ENCODE data around the gene CYTH3.
"Not testable (repeated sequence)": the region's sequence is repeated elsewhere in the genome, so short reads cannot be mapped to it uniquely, and the experiment has no call there.

CYTH3 gene, protein sequence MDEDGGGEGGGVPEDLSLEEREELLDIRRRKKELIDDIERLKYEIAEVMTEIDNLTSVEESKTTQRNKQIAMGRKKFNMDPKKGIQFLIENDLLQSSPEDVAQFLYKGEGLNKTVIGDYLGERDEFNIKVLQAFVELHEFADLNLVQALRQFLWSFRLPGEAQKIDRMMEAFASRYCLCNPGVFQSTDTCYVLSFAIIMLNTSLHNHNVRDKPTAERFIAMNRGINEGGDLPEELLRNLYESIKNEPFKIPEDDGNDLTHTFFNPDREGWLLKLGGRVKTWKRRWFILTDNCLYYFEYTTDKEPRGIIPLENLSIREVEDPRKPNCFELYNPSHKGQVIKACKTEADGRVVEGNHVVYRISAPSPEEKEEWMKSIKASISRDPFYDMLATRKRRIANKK

DNA sequence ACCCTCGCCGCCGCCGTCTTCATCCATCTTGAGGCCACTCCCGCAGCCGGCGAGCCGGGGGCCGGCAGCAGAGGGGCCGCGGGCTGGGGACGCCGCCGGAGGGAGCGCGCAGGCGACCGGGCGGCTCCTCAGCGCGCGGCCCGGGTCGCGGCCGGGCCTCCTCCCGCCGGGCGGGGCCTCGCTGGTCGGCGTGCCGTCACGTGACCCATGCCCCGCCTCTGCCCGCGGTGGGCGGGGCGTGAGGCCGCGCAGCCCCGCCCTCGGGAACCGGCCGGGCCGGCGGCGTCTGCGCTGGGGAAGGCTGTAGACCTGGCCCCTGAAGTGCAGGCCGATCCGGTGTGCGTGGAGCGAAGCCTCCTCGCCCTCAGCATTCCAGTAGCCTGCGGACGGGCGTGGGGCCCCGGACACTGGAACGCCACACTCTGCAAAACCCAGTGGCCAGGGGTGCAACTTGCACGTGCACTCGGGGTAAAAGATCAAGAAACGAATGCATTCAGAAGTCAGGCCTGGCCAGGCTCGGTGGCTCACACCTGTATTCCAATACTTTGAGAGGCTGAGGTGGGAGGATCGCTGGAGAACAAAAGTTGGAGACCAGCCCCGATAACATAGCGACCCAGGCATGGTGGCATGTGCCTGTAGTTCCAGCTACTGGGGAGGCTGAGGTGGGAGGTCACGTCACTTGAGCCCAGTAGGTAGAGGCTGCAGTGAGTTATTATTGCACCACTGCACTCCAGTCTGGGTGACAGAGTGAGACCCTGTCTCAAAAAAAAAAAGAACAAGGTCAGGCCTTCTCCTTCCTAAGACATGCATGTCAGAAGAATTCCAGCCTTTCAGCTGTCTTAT is at the start of gene CYTH3:
Gene CYTH3 (minus strand): TSS at position 144 of the 843 bp plus-strand sequence. CDS start 117 bp downstream, at position 27.
- peak; percentile 89 for DNase-seq

DNA sequence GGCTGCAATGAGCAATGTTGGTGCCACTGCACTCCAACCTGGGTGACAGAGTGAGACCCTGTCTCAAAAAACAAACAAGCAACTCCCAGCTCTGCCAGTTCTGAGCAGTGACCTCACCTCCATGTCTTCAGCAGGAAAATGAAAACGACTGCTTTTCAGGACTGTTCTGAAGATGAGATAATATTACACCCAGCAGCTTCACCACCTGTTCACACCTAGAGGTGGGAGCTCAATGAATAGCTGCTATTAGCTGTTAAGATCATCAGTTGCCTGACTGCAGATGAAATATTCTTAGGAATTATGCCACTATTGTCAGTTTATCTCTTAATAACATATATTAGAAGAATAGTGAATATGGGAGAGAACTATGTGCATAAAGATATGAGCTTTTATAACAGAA is 48.4 kb upstream of the CYTH3 start:
- DNase-seq, result no peak

DNA sequence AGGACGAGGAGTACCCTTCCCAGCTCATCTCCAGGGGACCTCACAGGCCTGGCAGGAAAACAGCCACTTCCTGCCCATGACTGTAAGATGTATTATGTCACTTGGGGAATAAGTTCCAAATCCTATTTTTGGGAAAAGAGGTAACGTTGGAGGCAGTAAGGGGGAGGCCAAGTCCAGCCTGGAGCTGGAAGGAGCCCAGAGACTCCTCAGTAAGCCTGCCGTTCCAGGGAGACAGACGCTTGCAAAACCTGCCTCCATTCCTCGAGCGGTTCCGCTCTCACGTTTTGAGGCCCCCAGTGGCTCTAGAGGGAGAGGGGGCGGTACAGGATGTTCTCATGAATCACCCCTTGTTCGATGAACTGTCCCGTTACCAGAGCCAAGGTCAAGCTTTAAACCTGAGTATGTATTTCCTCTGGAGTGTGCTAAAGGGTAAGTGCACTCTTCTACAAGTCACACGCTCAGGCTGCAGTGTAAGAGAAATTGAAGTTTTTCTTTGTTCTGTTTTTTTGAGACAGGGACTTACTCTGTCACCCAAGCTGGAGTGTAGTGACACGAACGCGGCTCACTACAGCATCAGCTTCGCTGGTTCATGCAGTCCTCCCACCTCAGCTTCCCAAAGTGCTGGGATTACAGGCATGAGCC is 45.5 kb upstream of the CYTH3 start:
- no peak for DNase-seq

DNA sequence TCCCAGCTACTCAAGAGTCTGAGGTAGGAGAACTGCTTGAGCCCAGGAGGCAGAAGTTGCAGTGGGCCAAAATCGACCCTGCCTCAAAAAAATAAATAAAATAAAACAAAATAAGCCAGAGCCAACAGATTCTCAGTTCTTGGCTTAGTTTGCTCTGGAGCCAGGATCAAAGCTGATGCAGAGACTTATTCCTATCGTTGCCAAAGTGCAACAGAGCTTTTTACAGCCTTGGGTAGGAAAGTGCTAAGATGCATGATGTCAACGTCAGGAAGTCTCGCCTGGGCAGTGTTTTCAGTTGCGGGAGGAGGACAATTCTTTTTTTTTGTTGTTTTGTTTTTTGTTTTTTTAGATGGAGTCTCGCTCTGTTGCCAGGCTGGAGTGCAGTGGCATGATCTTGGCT is 43.8 kb upstream of the CYTH3 start:
- no peak for DNase-seq

DNA sequence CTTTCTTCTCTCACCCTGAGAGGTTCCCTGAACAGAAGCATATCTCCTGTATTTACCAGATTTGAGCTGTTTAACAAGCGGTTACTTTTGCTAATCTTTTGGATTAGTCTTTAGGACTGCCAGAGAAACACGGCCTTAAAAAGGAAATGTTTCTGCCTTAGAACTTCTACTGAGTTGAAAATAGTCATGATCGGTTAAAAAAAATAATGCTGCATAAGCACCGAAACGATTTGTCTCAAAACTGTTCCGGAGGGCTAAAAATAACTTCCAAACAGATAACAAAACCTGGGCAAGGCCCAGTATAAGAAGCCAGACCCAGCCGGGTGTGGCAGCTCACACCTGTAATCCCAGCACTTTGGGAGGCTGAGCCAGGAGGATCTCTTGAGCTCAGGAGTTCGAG is 43.3 kb upstream of the CYTH3 start:
- DNase-seq, result no peak

DNA sequence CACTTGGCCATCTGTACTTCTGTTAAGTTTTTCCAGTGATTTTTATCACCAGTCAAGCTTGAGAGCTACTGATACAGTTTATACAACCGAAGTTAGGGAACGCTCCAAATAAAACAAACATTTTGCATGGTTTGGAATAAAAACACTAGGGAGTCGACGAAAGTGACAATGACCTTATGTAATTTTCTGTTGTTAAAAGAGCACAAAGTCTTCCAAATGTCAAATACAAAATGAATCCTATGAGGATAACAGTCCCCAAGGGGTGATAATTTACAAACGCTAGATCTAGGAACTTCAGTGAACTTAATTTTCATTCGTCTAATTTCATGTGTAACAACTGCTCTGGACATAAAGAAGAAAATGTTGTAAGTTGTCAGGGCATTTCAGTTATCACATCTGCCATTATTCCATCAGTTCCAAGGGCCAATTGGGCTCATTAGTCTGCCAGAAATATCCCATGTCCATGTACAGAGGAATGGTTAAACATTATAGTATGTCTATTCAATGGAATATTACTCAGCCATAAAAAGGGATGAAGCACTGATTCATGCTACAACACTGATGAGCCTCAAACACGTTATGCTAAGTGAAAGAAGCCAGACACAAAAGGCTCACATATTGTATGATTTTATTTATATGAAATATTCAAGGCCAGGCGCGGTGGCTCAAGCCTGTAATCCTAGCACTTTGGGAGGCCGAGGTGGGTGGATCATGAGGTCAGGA is 38.0 kb upstream of the CYTH3 start:
- DNase-seq, result no peak

DNA sequence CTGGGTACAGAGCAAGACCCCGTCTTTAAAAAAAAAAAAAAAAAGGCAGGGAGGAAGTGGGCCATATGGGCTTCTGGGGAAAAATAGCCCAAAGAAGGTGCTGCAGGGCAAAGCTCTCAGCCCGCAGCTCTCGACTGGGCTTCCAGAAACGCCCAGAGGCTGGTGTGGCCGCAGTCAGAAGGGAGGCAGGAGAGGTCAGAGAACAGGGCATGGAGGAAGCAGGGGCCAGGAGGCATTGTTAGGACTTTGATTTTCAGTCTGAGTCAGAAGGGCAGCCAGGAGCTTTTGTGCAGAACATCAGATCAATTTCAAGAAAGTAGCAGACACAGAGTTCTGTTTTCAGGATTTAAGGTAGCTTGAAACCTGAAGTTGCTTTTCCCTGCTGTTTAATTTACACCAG is 35.3 kb upstream of the CYTH3 start:
- no peak for DNase-seq

DNA sequence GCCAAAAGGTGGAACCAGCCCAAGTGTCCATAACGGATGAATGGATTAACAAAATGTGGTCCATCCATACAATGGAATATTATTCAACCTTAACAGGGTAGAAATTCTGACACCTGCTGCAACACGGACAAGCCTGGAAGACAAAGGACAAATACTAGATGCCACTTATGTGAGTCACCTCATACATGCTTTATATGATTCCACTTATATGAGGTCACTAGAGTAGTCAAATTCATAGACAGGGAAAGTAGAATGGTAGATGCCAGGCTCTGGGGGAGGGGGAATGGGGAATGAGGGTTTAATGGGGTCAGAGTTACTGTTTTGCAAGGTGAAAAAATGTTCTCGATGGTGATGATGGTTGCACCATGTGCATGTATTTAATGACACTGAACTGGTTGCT is 34.0 kb upstream of the CYTH3 start:
- no peak for DNase-seq

DNA sequence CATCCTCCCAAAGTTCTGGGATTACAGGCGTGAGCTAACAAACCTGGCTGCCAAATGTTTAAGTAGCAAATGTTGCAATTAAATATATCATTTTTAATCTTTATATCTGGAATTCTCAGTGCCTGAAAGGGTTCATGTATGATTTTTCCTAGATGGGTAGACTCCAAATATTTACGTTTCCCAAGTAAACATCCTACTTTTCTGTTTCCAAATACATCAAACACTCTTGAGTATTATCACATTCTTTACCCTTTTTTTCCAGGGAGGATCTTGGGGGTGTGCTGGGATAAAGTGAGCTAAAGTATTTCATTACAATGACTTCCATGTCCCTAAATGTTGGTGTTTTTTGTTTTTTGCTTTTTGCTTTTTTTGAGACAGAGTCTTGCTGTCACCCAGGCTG is 32.9 kb upstream of the CYTH3 start:
- DNase-seq, result no peak

DNA sequence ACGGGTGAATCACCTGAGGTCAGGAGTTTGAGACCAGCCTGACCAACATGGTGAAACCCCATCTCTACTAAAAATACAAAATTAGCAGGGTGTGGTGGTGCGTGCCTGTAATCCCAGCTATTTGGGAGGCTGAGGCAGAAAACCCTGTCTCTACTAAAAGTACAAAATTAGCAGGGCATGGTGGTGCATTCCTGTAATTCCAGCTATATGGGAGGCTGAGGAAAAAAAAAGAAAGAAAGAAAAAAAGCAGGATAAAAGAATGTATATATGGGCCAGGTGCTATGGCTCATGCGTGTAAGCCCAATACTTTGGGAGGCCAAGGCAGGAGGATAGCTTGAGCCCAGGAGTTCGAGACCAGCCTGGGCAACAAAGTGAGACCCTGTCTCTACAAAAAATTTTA is 29.0 kb upstream of the CYTH3 start:
- not testable (repeated sequence) for DNase-seq

DNA sequence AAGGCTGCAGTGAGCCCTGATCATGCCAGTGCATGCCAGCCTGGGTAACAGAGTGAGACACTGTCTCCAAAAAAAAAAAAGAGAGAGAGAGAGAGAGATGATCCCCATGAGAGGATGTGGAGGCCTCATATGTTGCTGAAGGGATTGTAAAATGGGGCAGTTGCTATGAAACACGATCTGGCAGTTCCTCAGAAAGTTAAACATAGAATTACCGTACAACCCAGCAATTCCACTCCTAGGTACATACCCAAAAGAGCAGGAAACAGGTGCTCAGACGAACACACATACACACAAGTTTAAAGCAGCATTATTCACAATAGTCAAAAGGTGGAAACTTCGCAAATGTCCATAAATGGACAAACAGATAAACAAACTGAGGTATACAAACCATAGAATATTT is 27.4 kb upstream of the CYTH3 start:
- DNase-seq, result no peak

DNA sequence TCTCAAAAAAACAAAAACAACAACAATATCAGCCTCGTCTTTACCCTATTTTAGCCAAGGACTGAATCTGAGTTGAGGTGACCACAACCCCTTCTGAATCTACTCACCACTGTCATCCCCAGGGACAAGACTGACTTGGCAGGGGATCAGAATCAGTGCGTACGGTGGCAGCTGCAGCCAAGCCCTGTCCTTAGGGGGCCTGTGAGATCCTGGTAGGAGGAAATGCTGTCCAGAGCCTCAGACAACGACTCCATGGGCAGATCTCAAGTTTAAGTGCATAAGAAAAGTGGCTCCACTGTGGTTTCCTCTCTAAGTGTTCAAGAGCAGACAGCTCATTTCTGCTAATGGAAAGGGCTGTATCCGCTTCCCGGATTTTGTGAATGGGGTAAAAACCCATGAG is 22.4 kb upstream of the CYTH3 start:
- DNase-seq, result no peak

DNA sequence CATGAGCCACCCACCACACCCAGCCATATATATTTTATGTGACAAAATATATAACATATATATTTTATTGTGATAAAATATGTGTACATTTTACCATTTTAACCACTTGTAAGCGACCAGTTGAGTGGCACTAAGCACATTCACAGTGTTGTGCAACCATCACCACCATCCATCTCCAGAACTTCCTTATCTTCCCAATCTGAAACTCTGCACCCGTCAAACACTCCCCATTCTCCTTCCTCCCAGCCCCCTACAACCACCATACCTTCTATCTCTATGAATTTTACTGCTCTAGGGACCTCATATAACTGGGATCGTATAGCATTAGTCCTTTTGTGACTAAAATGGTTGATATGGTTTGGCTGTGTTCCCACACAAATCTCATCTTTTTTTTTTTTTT is 20.8 kb upstream of the CYTH3 start:
- DNase-seq, result no peak

DNA sequence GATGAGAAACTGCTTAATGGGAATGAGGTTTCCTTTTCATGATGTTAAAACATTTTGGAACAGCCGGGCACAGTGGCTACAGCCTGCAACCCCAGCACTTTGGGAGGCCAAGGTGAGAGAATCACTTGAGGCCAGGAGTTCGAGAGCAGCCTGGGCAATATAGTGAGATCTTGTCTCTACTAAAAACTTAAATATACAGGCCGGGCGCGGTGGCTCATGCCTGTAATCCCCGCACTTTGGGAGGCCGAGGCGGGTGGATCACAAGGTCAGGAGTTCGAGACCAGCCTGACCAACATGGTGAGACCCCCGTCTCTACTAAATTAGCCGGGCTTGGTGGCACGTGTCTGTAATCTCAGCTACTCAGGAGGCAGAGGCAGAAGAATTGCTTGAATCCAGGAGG is 19.5 kb upstream of the CYTH3 start:
- not testable (repeated sequence) for DNase-seq

DNA sequence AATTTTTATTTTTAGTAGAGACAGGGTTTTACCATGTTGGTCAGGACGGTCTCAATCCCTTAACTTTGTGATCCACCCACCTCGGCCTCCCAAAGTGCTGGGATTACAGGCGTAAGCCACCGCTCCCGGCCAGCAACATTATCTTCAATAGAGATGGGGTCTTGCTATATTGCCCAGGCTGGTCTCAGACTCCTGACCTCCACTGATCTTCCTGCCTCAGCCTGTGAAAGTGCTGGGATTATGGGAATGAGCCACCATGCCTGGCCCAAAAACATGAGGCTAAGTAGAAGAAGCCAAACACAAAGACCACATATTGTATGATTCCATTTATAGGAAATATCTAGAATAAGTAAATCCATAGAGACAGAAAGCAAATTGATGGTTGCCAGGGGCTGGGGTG is 19.1 kb upstream of the CYTH3 start:
- no peak for DNase-seq

DNA sequence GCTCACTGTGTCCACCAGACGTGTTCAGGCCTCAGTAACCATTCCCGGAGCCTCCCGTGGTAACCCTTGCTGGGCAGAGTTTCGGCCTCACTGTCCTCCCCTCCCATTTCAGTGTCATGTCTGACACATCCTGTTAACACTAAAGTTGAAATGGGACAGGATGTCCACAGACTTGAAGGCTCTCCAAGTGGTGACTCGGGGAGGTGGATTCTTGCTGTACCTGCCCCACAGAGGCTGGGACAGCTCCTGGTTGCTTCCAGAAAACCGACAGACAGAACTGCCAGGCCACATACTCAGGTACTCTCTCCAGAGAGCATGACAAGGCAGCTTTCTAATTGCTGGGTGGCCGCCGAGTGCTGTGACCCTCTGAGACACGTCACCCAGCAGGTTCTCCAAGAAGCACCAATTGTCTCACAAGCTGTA is 17.9 kb upstream of the CYTH3 start:
- DNase-seq, result no peak

DNA sequence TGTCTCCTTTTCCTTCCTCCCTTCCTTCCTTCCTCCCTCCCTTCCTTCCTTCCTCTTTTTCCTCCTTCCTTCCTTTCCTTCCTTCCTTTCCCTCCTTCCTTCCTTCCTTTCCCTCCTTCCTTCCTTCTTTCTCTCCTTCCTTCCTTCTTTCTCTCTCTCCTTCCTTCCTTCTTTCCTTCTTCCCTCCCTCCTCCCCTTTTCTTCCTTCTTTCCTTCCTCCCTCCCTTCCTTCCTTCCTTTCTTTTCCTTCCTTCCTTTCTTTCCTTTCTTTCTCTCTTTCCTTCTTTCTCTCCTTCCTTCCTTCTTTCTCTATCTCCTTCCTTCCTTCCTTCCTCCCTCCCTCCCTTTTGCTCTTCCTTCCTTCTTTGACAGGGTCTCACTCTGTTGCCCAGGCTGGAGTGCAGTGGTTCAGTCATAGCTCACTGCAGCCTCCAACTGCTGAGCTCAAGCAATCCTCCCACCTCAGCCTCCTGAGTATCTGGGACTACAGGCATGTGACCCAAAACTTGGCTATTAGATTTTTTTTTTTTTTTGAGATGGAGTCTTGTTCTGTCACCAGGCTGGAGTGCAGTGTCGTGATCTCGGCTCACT is 15.9 kb upstream of the CYTH3 start:
- DNase-seq, result no peak

DNA sequence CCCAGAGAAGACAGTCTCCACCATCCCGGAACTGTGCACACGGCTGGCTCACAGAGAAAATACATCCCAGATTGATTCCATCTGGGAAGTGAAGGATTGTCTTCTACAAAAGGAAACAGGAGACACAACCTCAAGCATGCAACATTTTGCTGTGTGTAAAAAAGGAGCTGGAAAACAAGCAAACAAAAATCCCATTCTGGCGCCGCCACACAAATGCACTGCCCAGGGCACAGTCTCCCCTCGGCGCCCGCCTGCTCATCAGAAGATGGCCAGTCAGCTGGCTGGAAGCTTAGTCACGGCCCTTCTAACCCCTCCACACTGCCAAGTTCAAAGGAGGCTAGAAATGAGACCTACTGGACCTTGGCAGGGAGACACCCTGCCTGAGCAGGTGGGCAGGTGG is 14.1 kb upstream of the CYTH3 start:
- no peak for DNase-seq

DNA sequence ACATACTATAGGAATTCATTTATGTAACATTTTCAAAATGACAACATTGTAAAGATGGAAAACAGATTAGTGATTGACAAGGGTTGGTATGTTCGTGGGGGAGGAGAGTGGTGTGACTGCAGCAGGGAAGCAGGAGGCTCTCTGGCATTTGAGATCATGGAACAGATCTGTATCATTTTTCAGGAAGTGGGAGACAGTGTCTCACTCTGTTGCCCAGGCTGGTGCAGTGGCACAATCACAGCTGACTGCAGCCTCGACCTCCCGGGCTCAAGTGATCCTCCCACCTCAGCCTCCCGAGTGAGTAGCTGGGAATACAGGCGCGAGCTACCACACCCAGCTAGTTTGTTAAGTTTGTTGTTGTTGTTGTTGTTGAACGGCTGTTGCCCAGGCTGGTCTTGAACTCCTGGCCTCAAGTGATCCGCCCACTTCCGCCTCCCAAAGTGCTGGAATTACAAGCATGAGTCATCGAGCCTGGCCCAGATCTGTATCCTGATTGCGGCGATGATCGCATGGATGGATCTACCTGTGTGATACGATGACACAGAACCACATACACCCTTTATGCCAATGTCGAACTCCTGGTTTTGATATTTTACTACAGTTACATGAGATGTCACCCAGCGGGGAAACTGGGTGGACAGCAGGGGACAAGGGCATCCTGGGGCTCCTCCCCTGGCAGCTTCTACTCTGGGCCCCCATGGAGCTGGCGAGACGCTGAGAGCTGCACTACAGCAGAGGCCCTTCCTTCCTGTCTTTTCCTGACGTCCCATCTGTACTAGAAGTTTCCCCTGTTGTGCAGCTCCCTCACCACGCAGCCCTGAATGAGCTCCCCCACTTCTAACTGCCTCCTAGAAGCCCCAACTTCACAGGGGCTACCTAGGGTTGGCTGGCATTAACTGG is 12.3 kb upstream of the CYTH3 start:
- DNase-seq, result no peak

DNA sequence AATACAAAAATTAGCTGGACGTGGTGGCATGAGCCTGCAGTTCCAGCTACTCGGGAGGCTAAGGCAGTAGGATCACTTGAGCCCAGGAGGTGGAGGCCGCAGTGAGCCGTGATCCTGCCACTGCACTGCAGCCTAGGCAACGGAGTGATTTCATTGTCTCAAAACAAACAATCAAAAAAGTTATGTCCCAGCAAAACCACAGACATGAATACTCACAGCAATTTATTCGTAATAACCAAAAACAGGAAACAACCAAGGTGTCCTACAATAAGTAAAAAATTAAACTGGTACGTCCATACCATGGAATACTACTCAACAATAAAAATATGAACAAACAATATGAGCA is 11.6 kb upstream of the CYTH3 start:
- no peak for DNase-seq

DNA sequence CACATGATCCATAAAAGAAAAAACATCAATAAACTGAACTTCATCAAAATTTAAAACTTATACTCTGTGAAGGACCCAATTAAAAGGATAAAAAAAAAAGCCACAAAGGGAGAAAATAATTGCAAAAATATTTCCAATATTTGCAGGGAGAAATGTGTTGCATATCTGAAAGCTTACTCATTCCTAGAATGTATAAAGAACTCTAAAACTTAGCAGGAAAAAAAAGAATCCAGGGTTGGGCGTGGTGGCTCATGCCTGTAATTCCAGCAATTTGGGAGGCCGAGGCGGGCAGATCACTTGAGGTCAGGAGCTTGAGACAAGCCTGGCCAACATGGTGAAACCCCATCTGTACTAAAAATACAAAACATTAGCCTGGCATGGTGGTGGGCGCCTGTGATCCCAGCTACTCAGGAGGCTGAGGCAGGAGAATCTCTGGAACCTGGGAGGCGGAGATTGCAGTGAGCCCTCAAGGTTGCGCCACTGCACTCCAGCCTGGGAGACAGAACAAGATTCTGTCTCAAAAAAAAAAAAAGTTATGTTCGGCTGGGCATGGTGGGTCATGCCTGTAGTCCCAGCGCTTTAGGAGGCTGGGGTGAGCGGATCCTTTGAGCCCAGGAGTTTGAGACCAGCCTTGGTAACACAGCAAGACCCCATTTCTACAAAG is 11.1 kb upstream of the CYTH3 start:
- not testable (repeated sequence) for DNase-seq
